Measurements from ENCODE around the gene NT5C. TPM values are rescaled to one million over a fixed set of nuclear protein-coding genes. Genes with fewer than 3 reads are reported as not detected.

Gene NT5C
- total and polyA plus RNA-seq, 7 donors = 60.7 to 116 (median 102) TPM

DNA sequence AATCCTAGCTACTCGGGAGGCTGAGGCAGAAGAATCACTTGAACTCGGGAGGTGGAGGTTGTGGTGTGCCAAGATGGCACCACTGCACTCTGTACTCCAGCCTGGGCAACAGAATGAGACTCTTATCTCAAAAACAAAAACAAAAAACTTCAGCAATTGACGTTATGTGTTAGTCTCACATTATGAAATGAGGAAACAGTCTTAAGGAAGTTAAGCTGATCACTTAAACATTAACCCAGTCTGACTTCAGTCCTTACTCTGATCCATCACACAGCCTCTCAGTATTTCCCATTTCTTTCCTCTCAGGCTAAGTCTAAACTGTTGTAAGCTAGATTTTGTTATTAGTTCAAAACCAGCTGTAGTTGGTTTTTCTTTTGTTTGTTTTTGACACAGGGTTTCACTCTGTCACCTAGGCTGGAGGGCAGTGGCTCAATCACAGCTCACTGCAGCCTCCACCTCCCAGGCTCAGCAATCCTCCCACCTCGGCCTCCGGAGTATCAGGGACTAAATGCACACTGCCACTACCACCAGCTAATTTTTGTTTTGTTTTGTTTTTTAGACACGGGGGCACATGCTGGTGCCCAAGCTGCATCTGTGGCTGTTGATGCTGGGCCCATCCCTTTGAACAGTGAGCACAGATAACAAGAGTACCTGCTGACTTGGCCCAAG is 16.5 kb upstream of the NT5C start:
- H3K27me3 ChIP-seq = no peaks in the 10 kb centered on the region
- H3K27ac ChIP-seq = no peak overlapping the region
- H3K4me1 ChIP-seq = peaks cover 0 to 4% (median 2%) of the 10 kb centered on the region in 4 donors
- WGBS, 2 donors = 42 to 78% methylated on average over 6 of the region's 6 CpGs
- no peak overlapping the region for H3K4me3 ChIP-seq
- peaks cover 0 to 38% (median 5%) of the 10 kb centered on the region in 4 donors for H3K36me3 ChIP-seq
- no peaks in the 10 kb centered on the region for H3K9me3 ChIP-seq
- DNase-seq = no peak
- TF ChIP-seq POLR2AphosphoS5 (IDR thresholded peaks at IDR 0.05) (no peak), POLR2A (IDR thresholded peaks at IDR 0.05) (no peak), EP300 (IDR thresholded peaks at IDR 0.05) (no peak)
- TF ChIP-seq, protein P1, sequence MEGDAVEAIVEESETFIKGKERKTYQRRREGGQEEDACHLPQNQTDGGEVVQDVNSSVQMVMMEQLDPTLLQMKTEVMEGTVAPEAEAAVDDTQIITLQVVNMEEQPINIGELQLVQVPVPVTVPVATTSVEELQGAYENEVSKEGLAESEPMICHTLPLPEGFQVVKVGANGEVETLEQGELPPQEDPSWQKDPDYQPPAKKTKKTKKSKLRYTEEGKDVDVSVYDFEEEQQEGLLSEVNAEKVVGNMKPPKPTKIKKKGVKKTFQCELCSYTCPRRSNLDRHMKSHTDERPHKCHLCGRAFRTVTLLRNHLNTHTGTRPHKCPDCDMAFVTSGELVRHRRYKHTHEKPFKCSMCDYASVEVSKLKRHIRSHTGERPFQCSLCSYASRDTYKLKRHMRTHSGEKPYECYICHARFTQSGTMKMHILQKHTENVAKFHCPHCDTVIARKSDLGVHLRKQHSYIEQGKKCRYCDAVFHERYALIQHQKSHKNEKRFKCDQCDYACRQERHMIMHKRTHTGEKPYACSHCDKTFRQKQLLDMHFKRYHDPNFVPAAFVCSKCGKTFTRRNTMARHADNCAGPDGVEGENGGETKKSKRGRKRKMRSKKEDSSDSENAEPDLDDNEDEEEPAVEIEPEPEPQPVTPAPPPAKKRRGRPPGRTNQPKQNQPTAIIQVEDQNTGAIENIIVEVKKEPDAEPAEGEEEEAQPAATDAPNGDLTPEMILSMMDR (IDR thresholded peaks at IDR 0.05) = no peak
- intact Hi-C loops (cut with DNase I) = no loop called here

DNA sequence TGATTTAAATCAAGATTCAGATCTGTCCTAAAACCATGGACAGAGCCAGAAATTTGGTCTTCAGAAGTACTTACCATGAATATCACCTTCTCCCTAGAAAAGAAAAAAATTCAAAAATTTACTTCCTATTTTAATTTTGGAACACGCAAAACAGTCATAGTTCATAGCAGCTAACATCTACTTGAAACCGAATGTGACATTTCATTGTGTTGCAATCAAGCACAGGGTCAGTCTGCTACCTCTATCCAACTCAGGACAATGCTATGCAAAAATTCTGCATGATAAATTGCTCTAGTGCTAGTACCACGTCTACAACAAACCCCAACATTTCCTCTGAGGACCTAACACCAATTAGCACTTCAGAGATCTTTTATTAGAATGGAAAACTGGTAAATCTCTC is 15.1 kb upstream of the NT5C start:
- Histone ChIP-seq H3K27me3 (no peaks in the 10 kb centered on the region), H3K4me1 (no peaks in the 10 kb centered on the region), H3K36me3 (peaks cover 0 to 38% (median 5%) of the 10 kb centered on the region in 4 donors), H3K4me3 (no peak overlapping the region), H3K9me3 (no peaks in the 10 kb centered on the region), H3K27ac (no peak overlapping the region)
- WGBS, 2 donors = 87 to 92% methylated on average over 3 of the region's 3 CpGs
- TF ChIP-seq EP300 (IDR thresholded peaks at IDR 0.05) (no peak), POLR2AphosphoS5 (IDR thresholded peaks at IDR 0.05) (no peak), POLR2A (IDR thresholded peaks at IDR 0.05) (no peak)
- TF ChIP-seq, protein P1 (IDR thresholded peaks at IDR 0.05) = no peak
- intact Hi-C loops (cut with DNase I) = no loop called here
- no peak for DNase-seq

- Histone ChIP-seq H3K27me3 (no peaks in the 10 kb centered on the region), H3K9me3 (no peaks in the 10 kb centered on the region), H3K36me3 (peaks cover 0 to 38% (median 5%) of the 10 kb centered on the region in 4 donors), H3K4me3 (no peak overlapping the region), H3K27ac (no peak overlapping the region), H3K4me1 (no peaks in the 10 kb centered on the region)
- no peak for DNase-seq
- TF ChIP-seq POLR2AphosphoS5 (IDR thresholded peaks at IDR 0.05) (no peak), EP300 (IDR thresholded peaks at IDR 0.05) (no peak), POLR2A (IDR thresholded peaks at IDR 0.05) (no peak)
- TF ChIP-seq, protein P1 (IDR thresholded peaks at IDR 0.05) = no peak
- 91 to 93% methylated on average over 11 of the region's 11 CpGs for WGBS, 2 donors
- intact Hi-C loops (cut with DNase I) = no loop called here
These were observed 13.4 kb upstream of the NT5C start for GRCh38 chr17:75144816-75145512.

DNA sequence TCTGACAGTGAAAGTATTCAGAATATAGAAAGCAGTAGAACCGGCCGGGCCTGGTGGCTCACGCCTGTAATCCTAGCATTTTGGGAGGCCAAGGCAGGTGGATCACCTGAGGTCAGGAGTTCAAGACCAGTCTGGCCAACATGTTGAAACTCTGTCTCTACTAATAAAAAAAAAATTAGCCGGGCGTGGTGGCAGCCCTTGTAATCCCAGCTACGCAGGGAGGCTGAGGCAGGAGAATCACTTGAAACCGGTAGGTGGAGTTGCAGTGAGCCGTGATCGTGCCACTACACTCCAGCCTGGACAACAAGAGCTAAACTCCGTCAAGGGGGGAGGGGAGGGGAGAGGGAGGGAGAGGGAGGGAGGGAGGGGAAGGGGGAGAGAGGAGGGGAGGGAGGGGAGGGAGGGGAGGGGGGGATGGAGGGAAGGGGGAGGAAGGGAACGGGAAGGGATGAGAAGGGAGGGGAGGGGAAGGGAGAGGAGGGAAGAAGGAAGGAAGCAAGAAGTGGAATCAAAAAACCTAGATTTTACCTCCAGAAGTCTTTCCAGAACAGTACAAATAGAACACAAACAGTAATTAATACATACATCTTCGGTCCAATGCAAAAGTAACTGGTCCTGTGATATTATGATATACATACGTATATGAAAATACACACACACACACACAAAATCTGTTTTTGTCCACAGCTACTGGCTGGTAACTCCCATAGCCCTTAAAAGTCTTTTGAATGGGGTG is 10.9 kb upstream of the NT5C start:
- no peak for DNase-seq
- Histone ChIP-seq H3K27ac (no peak overlapping the region), H3K4me1 (no peaks in the 10 kb centered on the region), H3K4me3 (no peak overlapping the region), H3K9me3 (no peaks in the 10 kb centered on the region), H3K36me3 (peaks cover 0 to 29% (median 5%) of the 10 kb centered on the region in 4 donors), H3K27me3 (no peaks in the 10 kb centered on the region)
- intact Hi-C loops (cut with DNase I) = no loop called here
- TF ChIP-seq EP300 (IDR thresholded peaks at IDR 0.05) (no peak), POLR2A (IDR thresholded peaks at IDR 0.05) (no peak), POLR2AphosphoS5 (IDR thresholded peaks at IDR 0.05) (no peak)
- TF ChIP-seq, protein P1 (IDR thresholded peaks at IDR 0.05) = no peak
- 85 to 88% methylated on average over 13 of the region's 13 CpGs for WGBS, 2 donors
